Esophagus (tissue), 2 donors: ENCODE data around the gene SSUH2. TPM values are rescaled to one million over a fixed set of nuclear protein-coding genes. Genes with fewer than 3 reads are reported as not detected.

Experiments used
- H3K27ac ChIP-seq, 2 donors: one replicate each; pipeline ENCODE4 v1.5.1; 2013; ENCODE audit warnings: low read depth in 2 of 2, mild to moderate bottlenecking in 2 of 2, inconsistent platforms in 1 of 2, low read length in 1 of 2, moderate library complexity in 1 of 2
- H3K27me3 ChIP-seq, 2 donors: one replicate each; pipeline ENCODE4 v1.6.1; 2013; ENCODE audit warnings: low read length in 2 of 2, control low read depth in 1 of 2, mild to moderate bottlenecking in 1 of 2; ENCODE audit not compliant: insufficient read depth in 2 of 2, control insufficient read depth in 1 of 2
- H3K36me3 ChIP-seq, 2 donors: one replicate each; pipeline ENCODE4 v1.6.1; 2013; ENCODE audit warnings: low read length in 1 of 2; ENCODE audit not compliant: control insufficient read depth in 2 of 2, insufficient read depth in 2 of 2
- H3K4me1 ChIP-seq, 2 donors: one replicate each; pipeline ENCODE4 v1.6.1; 2013; ENCODE audit warnings: low read length in 1 of 2; ENCODE audit not compliant: control insufficient read depth in 2 of 2, insufficient read depth in 2 of 2
- H3K4me3 ChIP-seq, 2 donors: one replicate each; pipeline ENCODE4 v1.5.1; 2013; ENCODE audit warnings: low read length in 2 of 2, mild to moderate bottlenecking in 2 of 2, low read depth in 1 of 2, moderate library complexity in 1 of 2
- H3K9me3 ChIP-seq, 2 donors: one replicate each; pipeline ENCODE4 v1.6.1; 2013; ENCODE audit warnings: mild to moderate bottlenecking in 2 of 2, low read depth in 1 of 2, low read length in 1 of 2, moderate library complexity in 1 of 2; ENCODE audit not compliant: control insufficient read depth in 2 of 2, insufficient read depth in 1 of 2
- WGBS, 2 donors: extraction: QIAGEN DNeasy Blood & Tissue Kit; methylation state at CpG; one replicate each; pipeline ENCODE4 v1.1.7; 2013; 5-methylcytosine and 5-hydroxymethylcytosine counted together
- polyA plus RNA-seq, 2 donors: library from polyadenylated mRNA; stranded (reverse); fragments of 200-250 nt; gene quantifications; one replicate each; pipeline ENCODE4 v1.2.3, GENCODE V29; 2013
- donor health status: healthy with polysubstance abuse.
- donor health status: Bipolar disorder and iron deficiency.

The SSUH2 gene
- polyA plus RNA-seq, 2 donors, result 0.22 to 0.51 TPM

DNA sequence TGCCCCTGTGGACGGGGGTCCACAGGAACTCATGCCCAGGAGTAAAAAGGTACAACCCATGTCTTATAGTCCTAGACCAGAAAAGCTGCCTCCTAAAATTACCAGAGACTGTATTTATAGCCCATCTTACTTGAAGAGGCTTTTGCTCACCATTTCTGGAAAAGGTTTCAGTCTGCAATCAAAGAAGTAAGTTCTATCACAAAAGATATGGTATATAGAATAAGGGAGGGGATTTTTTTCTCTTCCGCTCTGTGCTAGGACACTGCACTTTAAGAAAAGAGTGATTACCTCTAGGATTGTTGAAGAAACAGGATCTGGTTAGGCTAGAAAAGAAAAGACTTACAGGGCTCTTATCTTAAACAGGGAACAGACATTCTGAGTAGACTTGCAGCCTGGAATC is 2.6 kb downstream of the SSUH2 start:
- Histone ChIP-seq H3K27me3 (no peaks in the 10 kb centered on the region), H3K9me3 (no peaks in the 10 kb centered on the region), H3K4me1 (no peaks in the 10 kb centered on the region), H3K36me3 (no peaks in the 10 kb centered on the region), H3K4me3 (no peak overlapping the region), H3K27ac (no peak overlapping the region)
- 90 to 92% methylated on average over 2 of the region's 2 CpGs for WGBS, 2 donors

DNA sequence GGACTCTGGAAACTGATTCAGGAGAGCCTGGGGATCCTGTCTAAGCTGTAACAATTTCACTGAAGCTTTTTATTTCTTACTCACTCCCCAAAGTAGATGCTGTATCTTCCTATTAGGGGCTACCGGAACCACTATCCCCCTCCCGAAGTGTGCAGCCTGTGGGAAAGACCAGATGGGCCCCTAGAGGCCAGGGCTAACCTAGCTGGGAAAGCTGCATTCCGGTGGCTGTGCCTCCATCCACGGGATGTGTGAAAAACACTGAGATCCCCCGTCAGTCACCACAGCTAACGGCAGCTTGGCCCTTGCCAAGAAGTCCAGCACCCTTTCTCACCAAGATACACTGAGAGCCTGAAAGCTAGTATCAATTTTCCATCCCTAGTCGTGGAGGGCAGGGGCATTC is 3.1 kb downstream of the SSUH2 start:
- H3K4me3 ChIP-seq, result no peak overlapping the region
- H3K4me1 ChIP-seq, result no peaks in the 10 kb centered on the region
- no peaks in the 10 kb centered on the region for H3K27me3 ChIP-seq
- H3K27ac ChIP-seq, result no peak overlapping the region
- H3K9me3 ChIP-seq, result no peaks in the 10 kb centered on the region
- H3K36me3 ChIP-seq, result no peaks in the 10 kb centered on the region
- WGBS, 2 donors, result 71 to 77% methylated on average over 7 of the region's 7 CpGs

DNA sequence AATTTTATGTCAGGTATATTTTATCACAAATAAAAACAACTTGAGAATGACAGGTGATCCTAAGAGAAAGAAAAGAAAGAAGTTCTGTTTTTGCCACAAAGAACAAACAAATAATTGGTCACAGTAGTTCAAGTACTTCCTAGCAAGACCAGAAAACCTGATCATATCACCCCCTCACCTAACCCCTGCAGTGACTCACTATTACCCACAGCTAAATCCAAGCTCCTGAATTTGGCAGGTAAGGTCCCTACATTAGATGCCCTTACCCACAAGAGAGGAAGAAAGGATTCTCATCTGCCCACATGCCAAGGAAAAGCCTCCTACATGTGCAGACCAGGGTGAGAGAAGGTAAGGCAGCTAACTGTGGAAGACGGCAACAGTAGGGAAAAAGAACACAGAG is 4.4 kb downstream of the SSUH2 start:
- Histone ChIP-seq H3K9me3 (no peaks in the 10 kb centered on the region), H3K4me3 (no peak overlapping the region), H3K27me3 (no peaks in the 10 kb centered on the region), H3K4me1 (no peaks in the 10 kb centered on the region), H3K27ac (no peak overlapping the region), H3K36me3 (no peaks in the 10 kb centered on the region)
- WGBS, 2 donors, result 92 to 96% methylated on average over 1 of the region's 1 CpG

DNA sequence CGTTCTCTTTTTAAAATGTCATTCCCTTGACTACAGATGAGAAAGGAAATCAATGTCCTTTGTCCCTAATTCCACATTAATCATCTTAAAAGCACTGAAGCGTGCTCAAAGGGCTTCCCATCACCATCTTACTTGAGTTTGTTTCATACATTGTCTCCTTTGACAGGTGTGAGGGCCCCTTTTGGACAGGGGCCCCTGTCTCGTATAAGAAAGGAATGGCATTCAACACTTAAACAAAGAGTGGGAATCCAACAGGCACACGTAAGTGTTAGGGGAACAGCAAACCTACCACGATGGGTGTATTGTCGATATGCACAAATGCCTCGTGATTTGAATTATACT is 5.0 kb downstream of the SSUH2 start:
- Histone ChIP-seq H3K27ac (no peak overlapping the region), H3K4me1 (no peaks in the 10 kb centered on the region), H3K27me3 (no peaks in the 10 kb centered on the region), H3K9me3 (no peaks in the 10 kb centered on the region), H3K36me3 (no peaks in the 10 kb centered on the region), H3K4me3 (no peak overlapping the region)
- WGBS, 2 donors, result 74% methylated on average over 7 of the region's 7 CpGs

DNA sequence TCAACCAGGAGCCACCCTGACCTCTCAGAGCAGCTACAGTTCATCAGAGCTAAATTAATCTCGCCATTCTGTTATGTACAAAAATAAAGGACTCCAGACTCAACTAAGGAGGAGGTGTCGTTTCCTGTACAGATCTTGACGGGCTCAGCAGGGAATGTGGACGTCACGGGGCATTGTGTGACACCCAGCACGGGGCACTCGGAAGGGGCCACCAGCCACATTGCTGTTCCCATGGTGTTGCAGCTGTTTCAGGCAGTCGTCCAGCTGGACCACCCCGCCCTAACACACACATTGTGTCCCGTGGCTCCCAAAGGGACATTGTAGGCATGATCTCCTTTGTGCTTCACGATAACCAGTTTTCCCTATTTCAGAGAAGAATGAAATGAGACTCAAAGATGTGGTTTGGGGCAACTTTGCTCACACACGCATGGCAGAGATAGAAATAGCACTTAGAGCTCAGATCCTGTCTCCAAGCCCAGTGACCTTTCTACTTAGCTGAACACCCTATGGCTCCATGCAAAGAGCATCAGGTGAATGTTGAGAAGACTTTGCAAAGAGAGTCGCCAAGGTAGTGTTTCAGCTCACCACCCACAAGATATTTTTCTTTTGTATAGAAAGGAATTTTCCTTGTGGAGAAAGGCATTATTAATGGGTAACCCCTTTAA is 5.5 kb downstream of the SSUH2 start:
- no peaks in the 10 kb centered on the region for H3K9me3 ChIP-seq
- no peaks in the 10 kb centered on the region for H3K27me3 ChIP-seq
- H3K4me3 ChIP-seq, result no peak overlapping the region
- WGBS, 2 donors, result 69 to 76% methylated on average over 13 of the region's 13 CpGs
- H3K36me3 ChIP-seq, result no peaks in the 10 kb centered on the region
- no peaks in the 10 kb centered on the region for H3K4me1 ChIP-seq
- H3K27ac ChIP-seq, result no peak overlapping the region

DNA sequence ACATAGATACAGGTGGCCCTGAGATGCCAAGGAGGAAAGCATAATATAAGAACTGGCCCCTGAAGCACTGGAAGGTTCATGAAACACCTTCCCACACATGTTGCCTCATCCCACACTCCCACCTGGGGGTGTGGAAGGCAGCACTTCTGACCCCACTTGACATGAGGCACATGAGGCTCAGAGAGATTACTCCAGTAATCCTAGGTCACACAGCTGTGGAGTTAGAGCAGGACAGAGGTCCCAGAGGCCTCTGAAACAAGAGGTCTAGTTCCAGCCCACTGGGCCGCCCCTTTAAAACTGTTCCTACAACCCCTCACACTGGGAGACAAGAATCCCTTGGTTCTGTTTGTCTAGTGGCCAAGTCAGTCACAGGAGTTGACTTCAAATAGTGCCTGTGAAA is 7.2 kb downstream of the SSUH2 start:
- H3K27ac ChIP-seq, result no peak overlapping the region
- no peaks in the 10 kb centered on the region for H3K4me1 ChIP-seq
- H3K27me3 ChIP-seq, result no peaks in the 10 kb centered on the region
- H3K36me3 ChIP-seq, result no peaks in the 10 kb centered on the region
- 94 to 95% methylated on average over 1 of the region's 1 CpG for whole genome bisulfite sequencing, 2 donors
- H3K4me3 ChIP-seq, result no peak overlapping the region
- H3K9me3 ChIP-seq, result no peaks in the 10 kb centered on the region

DNA sequence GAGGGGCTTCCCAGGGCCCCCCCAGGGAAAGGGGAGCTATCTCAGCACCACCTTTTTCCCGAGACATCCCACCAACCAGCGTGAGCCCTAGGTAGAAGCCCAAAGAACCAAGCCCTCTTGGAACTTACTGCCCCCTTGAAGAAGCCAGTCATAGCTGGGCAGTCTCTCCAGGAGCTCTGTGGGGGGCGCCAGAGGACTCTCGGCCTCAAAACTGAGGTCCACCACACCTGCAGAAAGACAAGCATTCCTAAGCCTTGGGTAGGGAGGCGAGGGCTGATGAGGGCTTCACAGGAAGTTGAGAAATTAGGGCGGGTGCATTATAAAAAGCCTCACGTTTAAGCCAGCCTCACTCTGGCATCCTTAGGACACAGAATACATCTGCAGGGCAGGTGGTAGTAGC is 9.0 kb downstream of the SSUH2 start:
- WGBS, 2 donors, result 78 to 85% methylated on average over 7 of the region's 7 CpGs
- no peaks in the 10 kb centered on the region for H3K36me3 ChIP-seq
- no peak overlapping the region for H3K27ac ChIP-seq
- H3K9me3 ChIP-seq, result no peaks in the 10 kb centered on the region
- no peaks in the 10 kb centered on the region for H3K27me3 ChIP-seq
- no peaks in the 10 kb centered on the region for H3K4me1 ChIP-seq
- no peak overlapping the region for H3K4me3 ChIP-seq

DNA sequence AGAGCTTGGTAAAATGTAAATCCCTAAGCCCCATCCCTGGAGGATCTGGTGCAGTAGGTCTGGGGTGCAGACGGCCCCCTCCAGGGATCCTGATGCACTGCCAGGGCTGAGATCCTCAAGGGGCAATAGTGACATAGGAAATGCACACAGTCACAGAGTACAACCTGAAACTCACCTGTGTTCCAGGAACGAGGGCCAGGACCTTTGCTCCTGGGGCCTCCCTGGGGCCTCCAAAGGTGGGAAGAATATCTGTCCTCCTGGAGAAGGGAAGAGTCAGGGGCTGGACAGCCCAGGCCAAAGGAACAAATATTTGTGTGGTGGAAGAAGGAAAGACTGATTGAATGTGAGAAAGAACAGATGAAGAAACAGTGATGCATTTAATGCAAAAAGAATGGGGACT is 9.5 kb downstream of the SSUH2 start:
- H3K27me3 ChIP-seq, result no peaks in the 10 kb centered on the region
- H3K36me3 ChIP-seq, result no peaks in the 10 kb centered on the region
- H3K9me3 ChIP-seq, result no peaks in the 10 kb centered on the region
- no peaks in the 10 kb centered on the region for H3K4me1 ChIP-seq
- H3K4me3 ChIP-seq, result no peak overlapping the region
- no peak overlapping the region for H3K27ac ChIP-seq
- 86 to 89% methylated on average over 2 of the region's 2 CpGs for WGBS, 2 donors

DNA sequence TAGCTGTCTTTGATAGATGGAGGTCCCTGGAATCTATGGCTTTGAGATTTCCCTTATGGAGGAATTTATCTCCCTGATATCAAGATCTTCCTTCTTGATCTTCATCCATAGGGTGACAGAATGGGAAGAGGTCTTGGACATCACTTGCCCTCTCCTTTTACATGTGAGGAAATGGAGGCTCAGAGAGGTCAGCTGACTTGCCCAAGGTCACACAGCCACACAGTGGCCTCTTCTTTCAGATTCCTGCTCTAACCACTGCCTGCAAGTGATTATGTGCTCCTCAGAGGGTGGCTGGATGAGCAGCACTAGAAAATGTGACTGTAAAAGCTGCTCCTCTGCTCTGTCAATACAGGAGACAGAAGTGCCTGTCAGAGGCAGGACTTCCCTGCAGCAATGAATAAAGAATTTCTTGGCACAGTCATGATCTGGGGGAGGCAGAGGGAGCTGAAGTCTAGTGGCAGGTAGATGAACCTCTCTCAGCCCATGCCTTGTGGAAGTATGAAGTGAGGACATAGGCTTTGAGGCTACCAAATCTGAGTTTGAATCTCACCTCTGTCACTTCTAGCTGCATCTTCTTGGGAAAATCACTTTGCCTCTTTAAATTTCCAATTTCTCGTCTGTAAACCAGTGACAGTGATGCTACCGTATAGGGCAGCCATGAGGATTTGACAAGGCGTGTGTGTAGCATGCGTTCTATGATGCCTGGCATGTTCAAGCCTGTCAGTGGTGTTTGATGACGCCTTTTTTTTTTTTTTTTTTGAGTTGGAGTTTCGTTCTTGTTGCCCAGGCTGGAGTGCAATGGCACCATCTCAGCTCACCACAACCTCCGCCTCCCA is 12.0 kb downstream of the SSUH2 start:
- 56 to 70% methylated on average over 7 of the region's 7 CpGs for WGBS, 2 donors

DNA sequence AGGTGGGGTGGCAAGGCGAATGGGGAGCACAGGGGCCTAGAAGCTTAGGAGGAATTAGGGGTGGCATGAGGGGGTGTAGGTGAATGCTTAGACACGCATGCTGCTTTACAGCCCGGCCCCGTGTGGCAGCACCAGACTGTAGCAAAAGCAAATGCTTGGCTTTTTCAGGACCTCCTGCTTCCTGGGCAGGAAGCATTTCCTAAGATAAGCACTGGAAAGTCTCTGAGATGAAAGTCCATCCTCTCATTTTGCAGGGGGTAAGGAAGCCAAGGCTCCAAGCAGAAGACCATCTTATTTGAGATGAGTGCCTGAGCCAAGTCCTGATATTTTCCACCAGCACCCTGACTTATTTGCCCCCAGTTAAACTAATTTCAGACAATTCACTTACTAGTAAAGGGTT is 12.9 kb downstream of the SSUH2 start:
- H3K27me3 ChIP-seq, result no peaks in the 10 kb centered on the region
- no peaks in the 10 kb centered on the region for H3K36me3 ChIP-seq
- WGBS, 2 donors, result 69 to 78% methylated on average over 4 of the region's 4 CpGs
- no peaks in the 10 kb centered on the region for H3K9me3 ChIP-seq
- peaks cover 0 to 7% of the 10 kb centered on the region in 2 donors for H3K4me1 ChIP-seq
- no peak overlapping the region for H3K27ac ChIP-seq
- H3K4me3 ChIP-seq, result no peak overlapping the region

More for the DNA sequence above, 12.0 kb downstream of the SSUH2 start:
- H3K4me3 ChIP-seq, result no peak overlapping the region
- H3K9me3 ChIP-seq, result no peaks in the 10 kb centered on the region
- H3K4me1 ChIP-seq, result peaks cover 0 to 7% of the 10 kb centered on the region in 2 donors
- H3K27ac ChIP-seq, result peak overlapping the region; percentile 26 to 69
- H3K27me3 ChIP-seq, result no peaks in the 10 kb centered on the region
- no peaks in the 10 kb centered on the region for H3K36me3 ChIP-seq
